Fibroblast of mammary gland (primary cell): Measurements from ENCODE around the gene TOR3A.
A peak's percentile ranks its signal among the peaks of the same experiment; 100 is the strongest.

ENCODE experiments used
- DNase-seq: peaks from one replicate; pipeline ENCODE4 v3.0.0-alpha.2; 2010; ENCODE audit warnings: low read depth
- H3K4me3 ChIP-seq: 2 replicates; pipeline ENCODE4 v1.5.1; 2011; ENCODE audit warnings: low read depth, mild to moderate bottlenecking, low read length, moderate library complexity; ENCODE audit not compliant: control insufficient read depth
- TF ChIP-seq, protein P1 (sequence below): conservative IDR thresholded peaks from 2 replicates; pipeline ENCODE4 v1.5.1; 2011; ENCODE audit warnings: low read depth, low read length, inconsistent platforms; ENCODE audit not compliant: control insufficient read depth, insufficient read depth

Gene TOR3A

GRCh38 chr1:179094818-179095217, 12.9 kb downstream of the TOR3A start:
- TF ChIP-seq, protein P1, sequence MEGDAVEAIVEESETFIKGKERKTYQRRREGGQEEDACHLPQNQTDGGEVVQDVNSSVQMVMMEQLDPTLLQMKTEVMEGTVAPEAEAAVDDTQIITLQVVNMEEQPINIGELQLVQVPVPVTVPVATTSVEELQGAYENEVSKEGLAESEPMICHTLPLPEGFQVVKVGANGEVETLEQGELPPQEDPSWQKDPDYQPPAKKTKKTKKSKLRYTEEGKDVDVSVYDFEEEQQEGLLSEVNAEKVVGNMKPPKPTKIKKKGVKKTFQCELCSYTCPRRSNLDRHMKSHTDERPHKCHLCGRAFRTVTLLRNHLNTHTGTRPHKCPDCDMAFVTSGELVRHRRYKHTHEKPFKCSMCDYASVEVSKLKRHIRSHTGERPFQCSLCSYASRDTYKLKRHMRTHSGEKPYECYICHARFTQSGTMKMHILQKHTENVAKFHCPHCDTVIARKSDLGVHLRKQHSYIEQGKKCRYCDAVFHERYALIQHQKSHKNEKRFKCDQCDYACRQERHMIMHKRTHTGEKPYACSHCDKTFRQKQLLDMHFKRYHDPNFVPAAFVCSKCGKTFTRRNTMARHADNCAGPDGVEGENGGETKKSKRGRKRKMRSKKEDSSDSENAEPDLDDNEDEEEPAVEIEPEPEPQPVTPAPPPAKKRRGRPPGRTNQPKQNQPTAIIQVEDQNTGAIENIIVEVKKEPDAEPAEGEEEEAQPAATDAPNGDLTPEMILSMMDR, result no peak
- H3K4me3 ChIP-seq, result no peak overlapping the region

DNA sequence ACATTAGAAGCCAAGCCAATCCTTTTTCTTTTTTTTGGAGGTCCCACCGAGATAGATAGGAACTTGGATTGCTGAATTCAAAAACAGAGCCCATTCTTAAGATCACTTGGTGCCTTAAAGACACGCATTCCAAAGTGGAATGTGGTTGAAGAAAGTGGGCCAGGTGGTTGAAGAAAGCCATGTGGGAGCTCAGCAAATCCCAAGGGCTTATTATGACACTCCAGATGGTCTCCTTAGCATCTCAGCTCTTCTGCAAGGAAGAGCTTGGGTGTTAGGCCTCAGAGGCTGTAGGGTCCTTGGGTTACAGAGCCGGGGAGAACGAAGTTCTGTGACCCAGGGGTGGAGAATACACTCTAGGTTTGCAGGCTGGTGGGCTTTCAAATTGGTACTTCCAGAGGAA, 13.5 kb downstream of the TOR3A start:
- TF ChIP-seq, protein P1, result no peak
- no peak overlapping the region for H3K4me3 ChIP-seq
- no peak for DNase-seq

More at GRCh38 chr1:179094818-179095217, 12.9 kb downstream of the TOR3A start:
- DNase-seq, result no peak

DNA sequence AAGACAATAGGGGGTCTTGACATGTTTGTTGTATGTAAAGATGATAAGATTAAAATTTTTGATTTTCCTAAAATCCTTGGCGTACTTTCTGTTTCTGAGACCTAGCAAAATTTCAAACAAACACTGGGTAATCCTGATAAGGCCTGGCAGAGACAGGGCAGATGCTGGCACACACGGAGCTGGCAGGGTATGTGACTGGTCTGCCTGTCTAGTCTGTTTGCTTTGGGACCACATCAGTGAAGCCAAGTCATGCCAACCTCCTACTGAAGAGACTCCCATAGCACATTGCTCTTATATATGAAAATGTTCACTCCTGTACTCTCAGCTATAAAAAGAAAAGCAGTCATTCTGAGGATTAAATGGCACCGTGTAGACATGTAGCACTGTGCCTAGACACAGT, 14.1 kb downstream of the TOR3A start:
- H3K4me3 ChIP-seq, result no peak overlapping the region
- no peak for DNase-seq
- TF ChIP-seq, protein P1, result no peak

GRCh38 chr1:179099891-179100290, 18.0 kb downstream of the TOR3A start:
- TF ChIP-seq, protein P1, result no peak
- no peak overlapping the region for H3K4me3 ChIP-seq
- no peak for DNase-seq

DNA sequence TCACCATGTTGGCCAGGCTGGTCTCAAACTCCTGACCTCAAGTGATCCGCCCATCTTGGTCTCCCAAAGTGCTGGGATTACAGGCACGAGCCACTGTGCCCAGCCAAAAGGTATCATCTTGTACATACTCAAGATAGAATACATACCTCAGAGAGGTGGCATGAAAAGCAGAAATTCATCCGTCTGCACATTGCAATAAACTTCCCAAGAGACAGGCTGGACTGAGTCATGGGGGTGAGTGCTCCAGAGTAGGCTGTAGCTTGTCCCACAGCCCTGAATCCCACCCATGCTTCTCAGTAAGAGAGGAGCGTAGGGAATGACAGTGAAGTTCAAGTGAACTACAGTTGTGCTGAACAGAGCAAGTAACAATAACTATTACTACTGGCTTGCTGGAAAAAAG, 19.7 kb downstream of the TOR3A start:
- H3K4me3 ChIP-seq, result no peak overlapping the region
- TF ChIP-seq, protein P1, result no peak
- peak; percentile 33 for DNase-seq

- no peak for DNase-seq
- TF ChIP-seq, protein P1, result no peak
- H3K4me3 ChIP-seq, result no peak overlapping the region
Measured at GRCh38 chr1:179103999-179104398, 22.1 kb downstream of the TOR3A start.

GRCh38 chr1:179104611-179105250, 22.9 kb downstream of the TOR3A start:
- TF ChIP-seq, protein P1, result no peak
- DNase-seq, result no peak
- no peak overlapping the region for H3K4me3 ChIP-seq
